Measurements from ENCODE around the gene WASF2.
"Not testable (repeated sequence)": the region's sequence is repeated elsewhere in the genome, so short reads cannot be mapped to it uniquely, and the experiment has no call there.

WASF2 gene

GRCh38 chr1:27496604-27497155 lies 6.7 kb upstream of the WASF2 start:
- DNase-seq (ENCODE audit: low spot score) = peak; percentile 59

- DNase-seq (ENCODE audit: low spot score) = no peak
Observed at GRCh38 chr1:27492796-27493195, 2.8 kb upstream of the WASF2 start.

GRCh38 chr1:27491748-27492700 lies 2.1 kb upstream of the WASF2 start:
- peak; percentile 41 for DNase-seq (ENCODE audit: low spot score)

GRCh38 chr1:27489501-27489972 lies 430 bp downstream of the WASF2 start:
- peak; percentile 44 for DNase-seq (ENCODE audit: low spot score)

- peak; percentile 56 for DNase-seq (ENCODE audit: low spot score)
Observed at GRCh38 chr1:27487966-27488884, 1.7 kb downstream of the WASF2 start.

GRCh38 chr1:27485363-27485762 lies 4.6 kb downstream of the WASF2 start:
- no peak for DNase-seq (ENCODE audit: low spot score)

GRCh38 chr1:27483659-27484058 lies 6.3 kb downstream of the WASF2 start:
- DNase-seq (ENCODE audit: low spot score) = no peak

- DNase-seq (ENCODE audit: low spot score) = no peak
Observed at GRCh38 chr1:27481994-27482620, 7.9 kb downstream of the WASF2 start.

- DNase-seq (ENCODE audit: low spot score) = no peak
Observed at GRCh38 chr1:27478098-27478497, 11.9 kb downstream of the WASF2 start.

- no peak for DNase-seq (ENCODE audit: low spot score)
Observed at GRCh38 chr1:27476237-27476636, 13.7 kb downstream of the WASF2 start.

GRCh38 chr1:27475720-27476119 lies 14.2 kb downstream of the WASF2 start:
- no peak for DNase-seq (ENCODE audit: low spot score)

- no peak for DNase-seq (ENCODE audit: low spot score)
Observed at GRCh38 chr1:27473755-27474154, 16.2 kb downstream of the WASF2 start.

GRCh38 chr1:27472098-27472497 lies 17.9 kb downstream of the WASF2 start:
- not testable (repeated sequence) for DNase-seq (ENCODE audit: low spot score)

- no peak for DNase-seq (ENCODE audit: low spot score)
Observed at GRCh38 chr1:27471477-27471876, 18.5 kb downstream of the WASF2 start.

- no peak for DNase-seq (ENCODE audit: low spot score)
Observed at GRCh38 chr1:27469334-27469733, 20.6 kb downstream of the WASF2 start.

GRCh38 chr1:27468378-27468777 lies 21.6 kb downstream of the WASF2 start:
- not testable (repeated sequence) for DNase-seq (ENCODE audit: low spot score)

- no peak for DNase-seq (ENCODE audit: low spot score)
Observed at GRCh38 chr1:27464926-27465647, 24.9 kb downstream of the WASF2 start.

- not testable (repeated sequence) for DNase-seq (ENCODE audit: low spot score)
Observed at GRCh38 chr1:27463916-27464315, 26.1 kb downstream of the WASF2 start.

GRCh38 chr1:27458521-27458920 lies 31.4 kb downstream of the WASF2 start:
- DNase-seq (ENCODE audit: low spot score) = not testable (repeated sequence)

GRCh38 chr1:27455139-27455811 lies 34.7 kb downstream of the WASF2 start:
- no peak for DNase-seq (ENCODE audit: low spot score)

Measured in cerebellar cortex (tissue), 1 donor.